ENCODE results near the gene TMA16.
"Not testable (repeated sequence)": the region's sequence is repeated elsewhere in the genome, so short reads cannot be mapped to it uniquely, and the experiment has no call there.

TMA16 gene

GRCh38 chr4:163494360-163495241 lies at the start of gene TMA16:
Gene TMA16, plus strand, starts transcription at chr4:163494690. Its CDS starts 112 bp downstream, at chr4:163494802.
- peak; percentile 70 for DNase-seq (ENCODE audit: low read depth)

GRCh38 chr4:163447023-163447422 lies 47.5 kb upstream of the TMA16 start:
- not testable (repeated sequence) for DNase-seq (ENCODE audit: low read depth)

- DNase-seq (ENCODE audit: low read depth): no peak
Observed at GRCh38 chr4:163447481-163447880, 47.0 kb upstream of the TMA16 start.

- no peak for DNase-seq (ENCODE audit: low read depth)
Observed at GRCh38 chr4:163448540-163449203, 45.8 kb upstream of the TMA16 start.

- DNase-seq (ENCODE audit: low read depth): no peak
Observed at GRCh38 chr4:163462556-163462955, 31.9 kb upstream of the TMA16 start.

- no peak for DNase-seq (ENCODE audit: low read depth)
Observed at GRCh38 chr4:163467082-163467770, 27.3 kb upstream of the TMA16 start.

GRCh38 chr4:163470391-163470790 lies 24.1 kb upstream of the TMA16 start:
- DNase-seq (ENCODE audit: low read depth): no peak

GRCh38 chr4:163473130-163473529 lies 21.4 kb upstream of the TMA16 start:
- DNase-seq (ENCODE audit: low read depth): no peak

- DNase-seq (ENCODE audit: low read depth): no peak
Observed at GRCh38 chr4:163473576-163473975, 20.9 kb upstream of the TMA16 start, which contains the start of gene TKTL2. Gene TKTL2, minus strand, starts transcription at chr4:163473754. Its CDS starts 20 bp downstream, at chr4:163473734.

GRCh38 chr4:163474027-163474426 lies 20.5 kb upstream of the TMA16 start:
- DNase-seq (ENCODE audit: low read depth): no peak

- no peak for DNase-seq (ENCODE audit: low read depth)
Observed at GRCh38 chr4:163476761-163477438, 17.6 kb upstream of the TMA16 start.

GRCh38 chr4:163482190-163482589 lies 12.3 kb upstream of the TMA16 start:
- no peak for DNase-seq (ENCODE audit: low read depth)

- peak; percentile 12 for DNase-seq (ENCODE audit: low read depth)
Observed at GRCh38 chr4:163484906-163485305, 9.6 kb upstream of the TMA16 start.

GRCh38 chr4:163485589-163485988 lies 8.9 kb upstream of the TMA16 start:
- no peak for DNase-seq (ENCODE audit: low read depth)

- no peak for DNase-seq (ENCODE audit: low read depth)
Observed at GRCh38 chr4:163486321-163486720, 8.2 kb upstream of the TMA16 start.

GRCh38 chr4:163489929-163490328 lies 4.6 kb upstream of the TMA16 start:
- DNase-seq (ENCODE audit: low read depth): no peak

- no peak for DNase-seq (ENCODE audit: low read depth)
Observed at GRCh38 chr4:163492951-163493504, 1.5 kb upstream of the TMA16 start.

- no peak for DNase-seq (ENCODE audit: low read depth)
Observed at GRCh38 chr4:163493643-163494359, 689 bp upstream of the TMA16 start.

- no peak for DNase-seq (ENCODE audit: low read depth)
Observed at GRCh38 chr4:163495900-163496299, 1.4 kb downstream of the TMA16 start.

GRCh38 chr4:163500586-163500985 lies 6.1 kb downstream of the TMA16 start:
- no peak for DNase-seq (ENCODE audit: low read depth)

GRCh38 chr4:163505374-163505773 lies 10.9 kb downstream of the TMA16 start:
- DNase-seq (ENCODE audit: low read depth): no peak
